Measurements from ENCODE around the gene TET2.

TET2 gene

GRCh38 chr4:105145156-105145902 is 1.3 kb upstream of the TET2 start:
- DNase-seq: peak; percentile 1

GRCh38 chr4:105145903-105146275 is 787 bp upstream of the TET2 start:
- DNase-seq: no peak

- no peak for DNase-seq
Measured at GRCh38 chr4:105147016-105147552, 408 bp downstream of the TET2 start.

GRCh38 chr4:105147553-105148161 is 981 bp downstream of the TET2 start:
- DNase-seq: peak; percentile 57

GRCh38 chr4:105148356-105148755 is 1.7 kb downstream of the TET2 start:
- no peak for DNase-seq

- no peak for DNase-seq
Measured at GRCh38 chr4:105148776-105149175, 2.1 kb downstream of the TET2 start.

GRCh38 chr4:105149771-105150170 is 3.1 kb downstream of the TET2 start:
- DNase-seq: no peak

- no peak for DNase-seq
Measured at GRCh38 chr4:105150503-105150902, 3.8 kb downstream of the TET2 start.

GRCh38 chr4:105153749-105154148 is 7.1 kb downstream of the TET2 start:
- DNase-seq: no peak

GRCh38 chr4:105154576-105154975 is 7.9 kb downstream of the TET2 start:
- DNase-seq: no peak

- DNase-seq: no peak
Measured at GRCh38 chr4:105155426-105155825, 8.8 kb downstream of the TET2 start.

GRCh38 chr4:105158837-105159236 is 12.2 kb downstream of the TET2 start:
- no peak for DNase-seq

GRCh38 chr4:105162123-105162796 is 15.6 kb downstream of the TET2 start:
- DNase-seq: no peak

- no peak for DNase-seq
Measured at GRCh38 chr4:105164548-105164947, 17.9 kb downstream of the TET2 start.

GRCh38 chr4:105166066-105166465 is 19.4 kb downstream of the TET2 start:
- no peak for DNase-seq

GRCh38 chr4:105170711-105171110 is 24.0 kb downstream of the TET2 start:
- DNase-seq: no peak

GRCh38 chr4:105171912-105172311 is 25.2 kb downstream of the TET2 start:
- no peak for DNase-seq

GRCh38 chr4:105174098-105174497 is 27.4 kb downstream of the TET2 start:
- no peak for DNase-seq

GRCh38 chr4:105179539-105180401 is 33.1 kb downstream of the TET2 start:
- DNase-seq: no peak

- no peak for DNase-seq
Measured at GRCh38 chr4:105181259-105181658, 34.6 kb downstream of the TET2 start.

- no peak for DNase-seq
Measured at GRCh38 chr4:105182211-105182610, 35.5 kb downstream of the TET2 start.

GRCh38 chr4:105184316-105184980 is 37.8 kb downstream of the TET2 start:
- no peak for DNase-seq
